OCI-LY3 (cell line): Measurements from ENCODE around the gene TVP23A.

ENCODE experiments used
- CTCF ChIP-seq: fragments of 200-600, 300-600 bp; sonication (generic); IDR thresholded peaks from 2 replicates; pipeline ENCODE4 v1.5.1; 2014; ENCODE audit warnings: antibody characterized with exemption, low read length, low read depth
- EZH2phosphoT487 ChIP-seq: fragments of 200-600 bp; shearing (Covaris generic); IDR thresholded peaks from 2 replicates; pipeline ENCODE4 v1.6.1; 2018; ENCODE audit warnings: antibody characterized with exemption, mixed run types, low read depth

GRCh38 chr16:10756574-10756973 lies 62.0 kb downstream of the TVP23A start:
- TF ChIP-seq CTCF (no peak), EZH2phosphoT487 (no peak)
